Body of pancreas (tissue), 4 donors: Measurements from ENCODE around the gene PAM16.

Experiments used
- CTCF ChIP-seq, 7 experiments: fragments of 450-650 bp in 4 of 7; fragments of 200-600 bp in 3 of 7; sonication (generic) in 3 of 7; IDR thresholded peaks; one replicate each; pipeline ENCODE4 v1.5.1; 2016 to 2019; ENCODE audit warnings: antibody characterized with exemption in 7 of 7
- POLR2A ChIP-seq, 3 donors: fragments of 450-650 bp; IDR thresholded peaks; one replicate each; pipeline ENCODE4 v1.6.1; 2016; ENCODE audit warnings: antibody characterized with exemption in 3 of 3, mild to moderate bottlenecking in 2 of 3

DNA sequence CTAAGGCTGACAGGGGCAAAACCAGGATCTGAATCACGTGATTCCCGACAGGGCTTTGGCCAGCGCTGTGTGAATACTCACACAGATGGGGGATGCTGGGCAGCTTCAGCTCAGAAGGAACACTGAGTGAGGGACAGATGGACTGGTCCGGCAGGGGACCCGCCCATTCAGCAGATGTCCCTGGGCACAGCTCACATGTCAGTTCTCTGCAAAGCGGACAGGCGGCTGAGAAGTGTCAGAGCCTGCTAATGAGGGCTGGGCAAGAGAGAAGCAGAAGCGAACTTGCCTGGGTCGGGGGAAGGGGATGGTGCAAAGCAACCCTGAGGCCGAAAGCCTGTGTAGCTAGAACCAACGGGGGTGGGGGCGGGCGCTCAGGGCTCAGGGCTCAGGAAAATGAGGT lies 47.1 kb downstream of the PAM16 start:
- no peak for TF ChIP-seq CTCF (IDR thresholded peaks at IDR 0.05)
- TF ChIP-seq POLR2A (IDR thresholded peaks at IDR 0.05), result no peak
